A673 (cell line): ENCODE measurements around the gene SRCAP. TPM values are rescaled to one million over a fixed set of nuclear protein-coding genes. Genes with fewer than 3 reads are reported as not detected.

Experiments used
- BruUV-seq: library from RNA; stranded (reverse); fragments of 400-500 nt; replicated peaks from 2 replicates; lab custom pipeline; 2021; lab: Mats Ljungman, UMichigan
- CTCF ChIA-PET: fragments of 300-600 bp; sonication (Branson Sonifier 250); formaldehyde crosslinking; loops from one replicate; lab custom pipeline; 2022; ENCODE audit warnings: antibody characterized with exemption; lab: Charles Lee
- POLR2A ChIA-PET: fragments of 300-600 bp; sonication (Branson Sonifier 250); formaldehyde crosslinking; loops from one replicate; lab custom pipeline; 2022; ENCODE audit warnings: antibody characterized with exemption; ENCODE audit not compliant: low non-redundant PET; lab: Charles Lee
- DNase-seq: peaks from one replicate; pipeline ENCODE4 v3.0.0-alpha.2; 2015; ENCODE audit warnings: low spot score
- H3K27ac ChIP-seq: fragments of 200-600 bp; sonication (generic); 2 replicates; pipeline ENCODE4 v1.5.1; 2016; ENCODE audit warnings: mixed run types, low read depth, mild to moderate bottlenecking, mixed read lengths, antibody characterized with exemption, low read length; ENCODE audit not compliant: poor library complexity, severe bottlenecking
- H3K27me3 ChIP-seq: fragments of 200-600 bp; sonication (generic); replicated peaks from 2 replicates; pipeline ENCODE4 v1.6.1; 2017; ENCODE audit warnings: mixed run types, low read depth, mild to moderate bottlenecking, mixed read lengths, antibody characterized with exemption, low read length; ENCODE audit not compliant: insufficient read depth, poor library complexity
- H3K36me3 ChIP-seq: fragments of 200-600 bp; sonication (generic); 2 replicates; pipeline ENCODE4 v1.6.1; 2016; ENCODE audit warnings: mixed run types, mild to moderate bottlenecking, mixed read lengths, antibody characterized with exemption, low read length; ENCODE audit not compliant: insufficient read depth, poor library complexity, severe bottlenecking
- H3K4me1 ChIP-seq: fragments of 200-600 bp; sonication (generic); 2 replicates; pipeline ENCODE4 v1.6.1; 2017; ENCODE audit warnings: mixed run types, mild to moderate bottlenecking, mixed read lengths, antibody characterized with exemption, low read length; ENCODE audit not compliant: insufficient read depth, poor library complexity, severe bottlenecking
- H3K4me3 ChIP-seq: fragments of 200-600 bp; sonication (generic); 2 replicates; pipeline ENCODE4 v1.5.1; 2016; ENCODE audit warnings: low read depth, mixed run types, mild to moderate bottlenecking, mixed read lengths, low read length; ENCODE audit not compliant: poor library complexity, severe bottlenecking
- H3K9me3 ChIP-seq: fragments of 200-600 bp; sonication (generic); 2 replicates; pipeline ENCODE4 v1.6.1; 2016; ENCODE audit warnings: mixed run types, low read depth, mild to moderate bottlenecking, mixed read lengths, antibody characterized with exemption, low read length; ENCODE audit not compliant: poor library complexity, severe bottlenecking
- CTCF ChIP-seq: fragments of 300-800, 200-600 bp; sonication (generic); conservative IDR thresholded peaks from 2 replicates; pipeline ENCODE4 v1.5.1; 2017; ENCODE audit warnings: low read depth, mild to moderate bottlenecking, antibody characterized with exemption, low read length, moderate library complexity, mixed read lengths
- EZH2 ChIP-seq: fragments of 200-600 bp; sonication (generic); IDR thresholded peaks from 2 replicates; pipeline ENCODE4 v1.6.1; 2017; ENCODE audit warnings: borderline replicate concordance, low read depth, mild to moderate bottlenecking, mixed read lengths, antibody characterized with exemption, low read length; ENCODE audit not compliant: poor library complexity, severe bottlenecking
- intact Hi-C: fragments of 100-400 bp; cut with micrococcal nuclease; formaldehyde crosslinking; loops from one replicate; pipeline ENCODE4 v1.10.0; 2022; ENCODE audit not compliant: unreplicated experiment
- total RNA-seq: library from RNA; stranded (reverse); gene quantifications from 2 replicates; pipeline ENCODE4 v1.2.3, GENCODE V29; 2021

SRCAP gene
- total RNA-seq, 1 experiment from 2014 or later = 104 TPM

- no peak overlapping the region for H3K4me3 ChIP-seq
- H3K4me1 ChIP-seq = peaks cover 11% of the 10 kb centered on the region
- ChIA-PET CTCF (no interaction called here), POLR2A (no interaction called here)
- BruUV-seq = no TSS peak
- peaks cover 30% of the 10 kb centered on the region for H3K36me3 ChIP-seq
- DNase-seq = no peak
- no peaks in the 10 kb centered on the region for H3K27me3 ChIP-seq
- intact Hi-C loops = no loop called here
- no peak for TF ChIP-seq CTCF
- TF ChIP-seq EZH2 = no peak
- no peak overlapping the region for H3K27ac ChIP-seq
- no peaks in the 10 kb centered on the region for H3K9me3 ChIP-seq
Observed at GRCh38 chr16:30652718-30653117, 46.3 kb upstream of the SRCAP start.

- no peak overlapping the region for H3K27ac ChIP-seq
- no peaks in the 10 kb centered on the region for H3K27me3 ChIP-seq
- H3K36me3 ChIP-seq = peaks cover 30% of the 10 kb centered on the region
- H3K9me3 ChIP-seq = no peaks in the 10 kb centered on the region
- no TSS peak for BruUV-seq
- POLR2A ChIA-PET = no interaction called here
- intact Hi-C loops = no loop called here
- peaks cover 11% of the 10 kb centered on the region for H3K4me1 ChIP-seq
- CTCF ChIA-PET = interaction anchor here (0.6 kb wide), 1 partner anchor 563 kb away, joined by 6 read pairs; the partner anchor contains the start of gene TBX6
- DNase-seq = no peak
- TF ChIP-seq CTCF = no peak
- TF ChIP-seq EZH2 = no peak
- H3K4me3 ChIP-seq = no peak overlapping the region
Observed at GRCh38 chr16:30654856-30655255, 44.1 kb upstream of the SRCAP start.

- POLR2A ChIA-PET = interaction anchor here (0.5 kb wide), 1 partner anchor 29 kb away, joined by 6 read pairs; no protein-coding TSS in a partner anchor
- DNase-seq = no peak
- H3K9me3 ChIP-seq = no peaks in the 10 kb centered on the region
- H3K27ac ChIP-seq = no peak overlapping the region
- no peak overlapping the region for H3K4me3 ChIP-seq
- intact Hi-C loops = no loop called here
- CTCF ChIA-PET = no interaction called here
- H3K27me3 ChIP-seq = no peaks in the 10 kb centered on the region
- peaks cover 34% of the 10 kb centered on the region for H3K36me3 ChIP-seq
- peaks cover 20% of the 10 kb centered on the region for H3K4me1 ChIP-seq
- no TSS peak for BruUV-seq
- TF ChIP-seq CTCF = no peak
- TF ChIP-seq EZH2 = no peak
Observed at GRCh38 chr16:30655815-30656347, 43.1 kb upstream of the SRCAP start.
